Endodermal cell (in vitro differentiated cells): Measurements from ENCODE around the gene VPS36. TPM values are rescaled to one million over a fixed set of nuclear protein-coding genes. Genes with fewer than 3 reads are reported as not detected.

Experiments used
- DNase-seq: peaks from one replicate; pipeline ENCODE4 v3.0.0-alpha.2; 2017
- H3K27ac ChIP-seq: 2 replicates; pipeline ENCODE4 v1.5.1; 2013; ENCODE audit warnings: mild to moderate bottlenecking, low read depth, low read length, moderate library complexity
- H3K27me3 ChIP-seq: 2 replicates; pipeline ENCODE4 v1.6.1; 2013; ENCODE audit warnings: mild to moderate bottlenecking, low read length, moderate library complexity; ENCODE audit not compliant: insufficient read depth, control insufficient read depth, poor library complexity, severe bottlenecking
- H3K36me3 ChIP-seq: 2 replicates; pipeline ENCODE4 v1.7.0; 2013; ENCODE audit warnings: mild to moderate bottlenecking, low read length, moderate library complexity; ENCODE audit not compliant: control insufficient read depth, insufficient read depth
- H3K4me1 ChIP-seq: one replicate; pipeline ENCODE4 v1.7.0; 2013; ENCODE audit warnings: low read length; ENCODE audit not compliant: control insufficient read depth, insufficient read depth
- H3K4me3 ChIP-seq: 2 replicates; pipeline ENCODE4 v1.5.1; 2013; ENCODE audit warnings: mild to moderate bottlenecking, low read length, moderate library complexity
- H3K9ac ChIP-seq: 2 replicates; pipeline ENCODE4 v1.6.1; 2013; ENCODE audit warnings: mild to moderate bottlenecking, low read length, moderate library complexity; ENCODE audit not compliant: poor library complexity, severe bottlenecking; ENCODE audit errors: extremely low read depth
- H3K9me3 ChIP-seq: 2 replicates; pipeline ENCODE4 v1.6.1; 2013; ENCODE audit warnings: mild to moderate bottlenecking, low read length, moderate library complexity; ENCODE audit not compliant: control insufficient read depth
- H3K27ac Mint-ChIP-seq: 2 replicates; pipeline ENCODE4 v1.8.0; 2020; ENCODE audit warnings: mixed read lengths
- H3K27me3 Mint-ChIP-seq: 2 replicates; pipeline ENCODE4 v1.8.0; 2021; ENCODE audit warnings: mild to moderate bottlenecking, mixed read lengths; ENCODE audit not compliant: insufficient read depth
- H3K36me3 Mint-ChIP-seq: 2 replicates; pipeline ENCODE4 v1.8.0; 2020; ENCODE audit warnings: low read depth, mixed read lengths
- H3K4me1 Mint-ChIP-seq: 2 replicates; pipeline ENCODE4 v1.8.0; 2020; ENCODE audit warnings: mixed read lengths
- H3K4me3 Mint-ChIP-seq: 2 replicates; pipeline ENCODE4 v1.8.0; 2020; ENCODE audit warnings: mild to moderate bottlenecking, moderate library complexity, mixed read lengths
- H3K9me3 Mint-ChIP-seq: 2 replicates; pipeline ENCODE4 v1.8.0; 2020; ENCODE audit warnings: mild to moderate bottlenecking, mixed read lengths
- WGBS, 2 experiments: methylation state at CpG; one replicate each; pipeline versions ENCODE4 v1.1.5 to v1.1.7; 2013; ENCODE audit warnings: missing lambda C conversion rate in 2 of 2, mixed read lengths in 1 of 2; ENCODE audit not compliant: insufficient coverage in 1 of 2, insufficient read length in 1 of 2; 5-methylcytosine and 5-hydroxymethylcytosine counted together
- total RNA-seq, 2 donors: library from RNA; stranded (reverse); fragmentation: NEBNext Ultra II Directional in 1 of 2; extraction: Animal tissue kit (Norgen Biotek cat#: 25700) in 1 of 2; gene quantifications; 2 replicates in 1 of 2; 3 replicates in 1 of 2; pipeline ENCODE4 v1.2.1, GENCODE V29; 2021
- TF ChIP-seq, protein P1 (sequence below): fragments of 200-600 bp; sonication (generic); conservative IDR thresholded peaks from 2 replicates; pipeline ENCODE4 v1.5.0; 2021; ENCODE audit warnings: antibody characterized with exemption, mild to moderate bottlenecking

VPS36 gene
- total RNA-seq, 2 donors from 2014 or later, result 44.8 to 77.4 TPM

DNA sequence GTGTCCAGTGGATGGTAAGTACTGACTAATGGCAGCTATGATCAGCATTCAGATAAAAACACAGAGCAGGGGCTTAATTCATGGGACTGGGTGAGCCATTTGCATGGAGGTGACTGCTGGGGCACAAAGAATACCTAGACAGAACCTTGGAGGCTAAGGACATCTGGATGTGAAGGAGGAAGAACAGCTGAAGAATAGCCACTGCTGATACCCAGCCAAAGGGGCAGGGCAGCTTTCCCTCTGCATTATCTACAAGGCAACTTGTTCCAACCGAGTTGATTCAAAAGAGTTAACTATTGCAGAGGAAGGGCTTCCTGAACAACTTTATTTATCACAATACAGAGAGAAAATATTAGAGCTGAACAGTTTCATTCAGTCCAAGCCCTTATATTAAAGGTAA is 31.4 kb downstream of the VPS36 start:
- no peak overlapping the region for H3K9ac ChIP-seq
- no peaks in the 10 kb centered on the region for H3K9me3 ChIP-seq
- H3K27ac ChIP-seq, result no peak overlapping the region
- H3K4me1 ChIP-seq, result no peaks in the 10 kb centered on the region
- Mint-ChIP-seq H3K4me3 (no peak overlapping the region), H3K27me3 (no peaks in the 10 kb centered on the region), H3K27ac (no peak overlapping the region), H3K36me3 (peaks cover 69% of the 10 kb centered on the region), H3K9me3 (no peaks in the 10 kb centered on the region), H3K4me1 (no peaks in the 10 kb centered on the region)
- H3K27me3 ChIP-seq, result no peaks in the 10 kb centered on the region
- no peak for DNase-seq
- H3K4me3 ChIP-seq, result no peak overlapping the region
- WGBS, 2 experiments, result 78% methylated on average over 1 of the region's 1 CpG; no CpG with 5 or more reads in 1 of the 2 experiments
- peaks cover 67% of the 10 kb centered on the region for H3K36me3 ChIP-seq
- TF ChIP-seq, protein P1, sequence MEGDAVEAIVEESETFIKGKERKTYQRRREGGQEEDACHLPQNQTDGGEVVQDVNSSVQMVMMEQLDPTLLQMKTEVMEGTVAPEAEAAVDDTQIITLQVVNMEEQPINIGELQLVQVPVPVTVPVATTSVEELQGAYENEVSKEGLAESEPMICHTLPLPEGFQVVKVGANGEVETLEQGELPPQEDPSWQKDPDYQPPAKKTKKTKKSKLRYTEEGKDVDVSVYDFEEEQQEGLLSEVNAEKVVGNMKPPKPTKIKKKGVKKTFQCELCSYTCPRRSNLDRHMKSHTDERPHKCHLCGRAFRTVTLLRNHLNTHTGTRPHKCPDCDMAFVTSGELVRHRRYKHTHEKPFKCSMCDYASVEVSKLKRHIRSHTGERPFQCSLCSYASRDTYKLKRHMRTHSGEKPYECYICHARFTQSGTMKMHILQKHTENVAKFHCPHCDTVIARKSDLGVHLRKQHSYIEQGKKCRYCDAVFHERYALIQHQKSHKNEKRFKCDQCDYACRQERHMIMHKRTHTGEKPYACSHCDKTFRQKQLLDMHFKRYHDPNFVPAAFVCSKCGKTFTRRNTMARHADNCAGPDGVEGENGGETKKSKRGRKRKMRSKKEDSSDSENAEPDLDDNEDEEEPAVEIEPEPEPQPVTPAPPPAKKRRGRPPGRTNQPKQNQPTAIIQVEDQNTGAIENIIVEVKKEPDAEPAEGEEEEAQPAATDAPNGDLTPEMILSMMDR, result no peak

DNA sequence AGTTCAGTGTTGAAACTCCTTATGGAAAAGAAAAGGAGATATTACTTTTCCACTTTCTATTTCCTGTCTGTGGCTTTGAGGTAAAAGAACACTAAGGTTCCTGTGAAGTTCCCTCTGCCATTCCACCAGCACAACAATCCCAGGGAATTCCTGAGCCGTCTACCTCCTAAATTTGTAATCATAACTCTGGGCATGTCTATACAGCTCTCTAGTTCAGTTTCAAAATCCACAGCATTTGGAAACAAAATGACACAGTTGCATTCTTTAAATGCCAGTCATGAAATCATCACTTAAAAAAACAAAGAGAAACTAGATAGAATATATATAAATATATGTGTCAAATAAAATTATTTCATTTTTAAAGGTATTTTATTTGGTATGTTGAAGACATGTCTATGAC is 35.5 kb downstream of the VPS36 start:
- WGBS, 2 experiments, result 96% methylated on average over 1 of the region's 1 CpG; no CpG with 5 or more reads in 1 of the 2 experiments
- H3K27ac Mint-ChIP-seq, result no peak overlapping the region
- DNase-seq, result no peak
- no peak overlapping the region for H3K9ac ChIP-seq
- H3K27ac ChIP-seq, result no peak overlapping the region
- peaks cover 58% of the 10 kb centered on the region for H3K36me3 Mint-ChIP-seq
- no peaks in the 10 kb centered on the region for H3K4me1 ChIP-seq
- H3K4me1 Mint-ChIP-seq, result no peaks in the 10 kb centered on the region
- no peaks in the 10 kb centered on the region for H3K9me3 Mint-ChIP-seq
- H3K4me3 ChIP-seq, result no peak overlapping the region
- H3K4me3 Mint-ChIP-seq, result no peak overlapping the region
- peaks cover 67% of the 10 kb centered on the region for H3K36me3 ChIP-seq
- H3K9me3 ChIP-seq, result no peaks in the 10 kb centered on the region
- TF ChIP-seq, protein P1, result no peak
- H3K27me3 Mint-ChIP-seq, result no peaks in the 10 kb centered on the region
- H3K27me3 ChIP-seq, result no peaks in the 10 kb centered on the region

DNA sequence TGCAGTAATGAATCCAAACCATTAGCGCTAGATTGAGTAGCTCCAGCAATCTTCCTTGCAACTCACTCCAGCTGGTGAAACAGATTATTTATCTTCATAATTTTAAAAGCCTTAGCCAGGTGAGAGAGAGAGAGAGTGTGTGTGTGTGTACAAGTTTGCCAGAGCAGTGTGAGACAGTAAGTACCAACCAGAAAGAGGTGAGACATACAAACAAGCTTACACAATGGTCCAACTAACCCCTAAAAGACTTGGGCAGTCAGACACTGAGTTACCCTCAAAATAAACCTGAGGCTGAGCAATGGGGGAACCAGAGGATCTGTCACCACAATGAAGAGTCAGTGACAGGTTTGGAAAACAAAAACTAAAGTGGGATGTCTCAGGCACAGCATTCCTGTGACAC is 36.4 kb downstream of the VPS36 start:
- Histone ChIP-seq H3K4me1 (no peaks in the 10 kb centered on the region), H3K36me3 (peaks cover 66% of the 10 kb centered on the region), H3K9ac (no peak overlapping the region), H3K9me3 (no peaks in the 10 kb centered on the region), H3K4me3 (no peak overlapping the region), H3K27ac (no peak overlapping the region), H3K27me3 (no peaks in the 10 kb centered on the region)
- peaks cover 57% of the 10 kb centered on the region for H3K36me3 Mint-ChIP-seq
- no peak overlapping the region for H3K27ac Mint-ChIP-seq
- H3K4me1 Mint-ChIP-seq, result no peaks in the 10 kb centered on the region
- DNase-seq, result no peak
- TF ChIP-seq, protein P1, result no peak
- 100% methylated on average over 1 of the region's 1 CpG; no CpG with 5 or more reads in 1 of the 2 experiments for WGBS, 2 experiments
- no peak overlapping the region for H3K4me3 Mint-ChIP-seq
- H3K27me3 Mint-ChIP-seq, result no peaks in the 10 kb centered on the region
- no peaks in the 10 kb centered on the region for H3K9me3 Mint-ChIP-seq
